Measurements from ENCODE around the gene GAL3ST2. TPM values are rescaled to one million over a fixed set of nuclear protein-coding genes. Genes with fewer than 3 reads are reported as not detected.
A peak's percentile ranks its signal among the peaks of the same experiment; 100 is the strongest.

GAL3ST2 gene
- polyA plus RNA-seq, 3 donors: 0.43 to 0.88 (median 0.77) TPM

DNA sequence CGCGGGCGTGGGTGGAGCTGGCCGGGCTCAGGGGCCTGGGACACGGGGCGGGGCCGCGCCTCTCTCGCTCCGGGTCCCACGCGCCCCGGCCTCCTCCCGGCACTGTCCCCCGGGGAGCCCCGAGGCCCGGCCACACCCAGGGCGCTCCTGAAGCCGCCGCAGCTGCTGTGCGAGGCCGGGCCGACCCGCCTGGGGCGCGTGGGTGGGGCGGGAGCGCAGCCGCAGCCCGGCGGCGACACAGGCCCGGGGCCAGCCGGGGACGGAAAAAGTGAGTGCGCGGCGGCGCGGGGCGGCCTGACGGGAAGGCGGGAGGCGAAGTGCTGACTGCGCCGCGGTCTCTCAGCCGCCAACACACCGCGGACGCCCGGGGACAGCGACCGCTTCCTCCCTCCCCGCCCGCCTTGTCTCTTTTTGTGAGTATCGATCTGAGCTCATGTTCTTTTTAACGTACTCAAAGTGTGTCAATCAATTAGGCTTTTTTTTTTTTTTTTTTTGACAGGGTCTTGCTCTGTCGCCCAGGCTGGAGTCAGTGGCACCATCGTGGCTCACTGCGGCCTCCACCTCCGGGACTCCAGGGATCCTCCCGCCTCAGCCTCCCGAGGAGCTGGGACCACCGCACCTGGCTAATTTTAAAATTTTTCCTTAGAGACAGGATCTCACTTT, 67.6 kb downstream of the GAL3ST2 start:
- DNase-seq: peak; percentile 56

DNA sequence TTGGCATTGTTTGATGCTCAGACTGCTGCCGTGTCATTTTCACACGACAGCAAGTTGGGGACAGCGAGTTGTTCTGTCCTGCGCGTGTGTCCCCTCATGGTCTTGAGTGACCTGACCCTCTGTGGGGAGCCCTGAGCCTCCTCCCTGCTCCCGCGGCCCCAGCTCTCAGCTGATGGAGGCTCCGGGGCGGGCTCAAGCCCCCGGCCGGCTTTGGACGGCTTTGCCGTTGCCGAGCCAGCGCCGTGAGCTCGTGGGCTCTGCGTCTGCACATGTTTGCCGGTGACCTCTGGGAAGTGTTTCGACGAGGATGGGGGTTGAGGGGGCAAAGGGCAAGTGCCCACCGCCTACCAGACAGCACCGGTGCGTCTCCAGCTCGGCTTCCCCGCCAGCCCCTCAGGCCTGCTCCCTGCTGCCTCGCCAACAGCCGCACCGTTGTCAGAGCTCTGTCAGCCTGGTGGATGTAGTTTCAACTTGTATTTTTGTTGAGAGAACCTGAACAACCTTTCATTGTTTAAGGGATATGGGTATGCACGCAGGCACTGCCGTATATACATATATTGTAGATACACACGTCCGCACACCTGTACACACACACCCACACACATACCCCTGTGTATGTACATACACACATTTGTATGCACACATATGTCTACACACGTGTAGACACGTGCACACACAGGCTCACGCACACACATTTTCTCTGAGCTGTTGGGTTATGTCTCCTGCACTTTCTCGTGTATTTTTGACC, 68.4 kb downstream of the GAL3ST2 start:
- no peak for DNase-seq

DNA sequence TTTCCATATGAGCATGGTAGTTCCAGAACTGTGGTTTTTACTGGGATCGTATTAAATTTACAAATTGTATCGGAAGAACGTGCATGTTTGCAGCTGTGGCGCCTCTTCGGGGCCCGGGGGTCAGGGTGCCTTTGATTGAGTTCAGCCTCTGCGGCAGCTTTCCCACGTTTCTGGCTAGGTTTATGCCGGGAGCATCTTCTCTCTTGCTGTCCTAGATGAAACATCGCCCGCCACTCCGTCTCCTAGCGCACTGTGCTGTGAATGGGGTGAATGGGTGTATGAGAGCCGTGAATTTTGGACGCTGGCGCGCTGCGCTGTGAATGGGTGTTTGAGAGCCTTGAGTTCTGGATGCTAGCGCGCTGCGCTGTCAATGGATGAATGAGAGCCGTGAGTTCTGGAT, 69.8 kb downstream of the GAL3ST2 start:
- no peak for DNase-seq

DNA sequence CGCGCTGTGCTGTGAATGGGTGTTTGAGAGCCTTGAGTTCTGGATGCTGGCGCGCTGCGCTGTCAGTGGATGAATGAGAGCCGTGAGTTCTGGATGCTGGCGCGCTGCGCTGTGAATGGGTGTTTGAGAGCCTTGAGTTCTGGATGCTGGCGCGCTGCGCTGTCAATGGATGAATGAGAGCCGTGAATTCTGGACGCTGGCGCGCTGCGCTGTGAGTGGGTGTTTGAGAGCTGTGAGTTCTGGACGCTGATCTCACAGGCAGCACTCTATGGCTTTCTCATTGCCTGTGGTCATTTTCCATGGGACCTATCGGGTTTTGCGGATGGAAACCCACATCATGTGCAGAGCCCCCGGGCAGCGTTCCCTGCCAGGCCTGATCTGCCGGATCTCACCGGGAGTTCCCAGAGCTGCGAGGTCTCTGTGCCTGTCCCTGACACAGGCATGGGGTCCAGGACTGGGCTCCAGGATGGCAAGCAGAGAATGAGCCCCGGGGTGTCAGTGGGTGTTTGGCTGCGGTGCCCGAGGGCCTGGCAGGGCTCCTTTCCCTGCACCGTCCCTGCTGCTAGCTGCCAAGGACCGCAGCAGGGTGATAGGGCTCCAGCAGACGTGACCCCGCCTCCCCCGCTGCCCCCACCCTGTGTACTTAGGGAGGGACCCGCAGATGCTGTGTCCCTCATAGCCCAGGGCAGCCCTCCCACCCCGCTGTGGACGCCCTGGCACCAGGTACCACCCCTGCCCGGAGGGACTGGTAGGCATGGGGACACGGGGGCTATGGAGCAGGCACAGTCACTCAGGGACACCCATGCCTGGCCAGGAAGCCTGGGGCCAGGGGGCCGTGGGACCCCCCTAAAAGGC, 72.4 kb downstream of the GAL3ST2 start:
- no peak for DNase-seq

DNA sequence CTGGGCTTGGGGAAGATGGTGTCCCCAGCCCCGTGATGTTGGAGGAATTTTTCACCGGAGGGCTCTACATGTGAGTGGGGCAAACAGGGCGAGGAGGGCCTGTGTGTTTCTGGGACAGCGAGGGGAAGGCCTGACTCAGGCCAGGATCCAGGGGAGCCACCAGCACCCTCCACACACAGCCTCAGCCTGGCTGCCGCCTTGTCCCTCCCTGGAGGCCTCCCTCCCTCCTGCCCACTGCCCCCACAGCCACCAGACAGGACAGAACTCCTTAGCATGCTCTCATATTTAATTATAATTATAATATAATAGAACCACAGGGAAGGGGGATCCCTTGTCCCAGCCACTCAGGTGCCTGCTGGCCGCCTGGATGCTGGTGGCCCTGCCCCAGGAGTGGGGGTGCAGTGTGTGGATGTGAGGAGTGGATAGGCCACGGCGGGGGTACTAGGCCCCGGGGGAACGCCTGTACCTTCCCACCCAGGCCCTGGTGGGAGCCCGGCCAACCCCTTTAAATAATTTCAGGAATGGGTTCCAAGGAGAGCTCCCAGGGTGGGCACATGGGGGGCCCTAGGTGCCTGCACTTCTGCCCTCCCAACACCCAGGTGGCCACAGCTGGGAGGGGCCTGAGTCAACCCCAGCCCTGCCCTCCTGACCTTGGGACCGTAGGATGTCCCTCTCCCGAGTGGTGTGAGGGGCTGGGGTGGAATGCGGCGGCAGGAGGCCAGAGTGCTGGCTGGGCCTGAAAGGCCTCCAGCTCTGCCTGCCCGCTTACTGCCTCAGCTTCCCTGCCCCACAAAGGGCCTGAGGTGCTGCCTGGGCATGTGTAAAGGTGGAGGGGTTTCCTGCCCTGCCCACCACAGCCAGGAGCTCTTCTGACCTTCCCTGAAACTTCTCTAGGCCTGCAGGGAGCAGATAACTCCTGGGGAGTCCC, 73.3 kb downstream of the GAL3ST2 start:
- DNase-seq: no peak

DNA sequence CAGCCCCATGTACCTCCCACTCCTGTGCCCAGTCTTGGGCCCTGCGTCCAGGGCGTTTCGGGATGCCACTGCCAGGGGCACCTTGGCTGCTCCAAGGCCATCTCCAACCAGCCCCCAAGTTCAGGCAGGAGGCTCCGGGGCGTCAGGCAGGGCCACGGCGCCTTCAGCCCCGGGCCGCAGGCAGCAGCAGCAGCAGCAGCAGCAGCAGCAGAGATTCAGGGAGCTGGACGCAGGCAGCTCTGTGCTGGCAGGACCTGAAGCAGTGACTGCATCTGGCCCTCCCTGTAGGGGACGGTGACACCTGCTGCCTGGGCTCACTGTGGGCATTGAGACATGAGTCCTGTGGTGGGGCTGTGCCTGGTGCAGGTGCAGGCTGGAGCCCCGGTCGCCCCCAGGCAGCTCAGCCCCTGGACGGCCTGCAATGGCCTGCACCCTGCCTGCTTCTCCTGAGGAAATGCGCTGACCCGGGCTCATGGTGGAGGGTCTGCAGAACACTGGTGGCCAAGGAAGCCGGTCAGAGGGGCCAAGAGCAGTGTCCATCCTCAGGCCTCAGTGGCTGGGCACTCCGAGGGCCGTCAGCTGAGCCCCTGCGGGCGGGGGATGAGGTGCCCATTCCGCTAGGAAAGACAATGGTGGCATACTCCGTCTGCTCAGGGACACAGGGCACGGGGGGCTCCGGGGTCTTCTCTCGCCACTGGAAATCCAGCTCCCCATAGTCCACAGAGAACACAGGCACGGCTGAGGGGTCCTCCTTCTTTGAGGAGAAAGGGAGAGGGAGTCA, 74.1 kb downstream of the GAL3ST2 start:
- DNase-seq: no peak

DNA sequence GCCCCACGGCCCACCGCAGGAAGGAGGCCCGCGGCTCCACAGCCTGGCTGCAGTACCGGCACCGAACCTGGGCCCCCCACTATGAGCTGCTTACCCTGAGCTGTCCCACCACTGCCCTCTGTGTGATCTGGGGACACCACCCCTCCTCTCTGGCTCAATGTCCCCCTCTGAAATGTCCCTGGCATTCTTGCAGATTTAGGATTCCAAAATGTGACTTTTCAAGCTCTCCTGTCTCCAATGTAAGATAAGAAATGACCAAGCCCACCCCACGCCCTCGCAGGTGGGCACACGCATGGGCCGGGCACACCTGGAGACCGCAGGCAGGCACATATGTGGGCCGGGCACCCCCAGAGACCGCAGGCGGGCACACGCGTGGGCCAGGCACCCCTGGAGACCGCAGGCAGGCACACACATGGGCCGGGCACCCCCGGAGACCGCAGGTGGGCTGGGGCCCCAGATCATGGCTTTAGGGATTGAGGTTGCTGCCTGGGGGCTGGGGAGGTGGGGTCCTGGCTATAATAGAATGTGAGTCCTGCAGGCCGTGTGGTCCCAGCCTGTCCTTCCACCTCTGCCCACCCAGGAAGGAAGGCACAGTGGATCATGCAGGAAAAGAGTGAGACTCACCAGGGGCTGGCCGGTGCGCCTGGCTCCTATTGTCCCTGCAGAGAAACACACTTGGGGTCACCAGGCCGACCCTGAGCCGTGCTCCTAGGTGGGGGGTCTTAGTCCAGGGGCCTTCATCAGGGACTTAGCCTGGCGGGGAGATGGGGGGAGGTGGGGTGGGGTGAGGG, 74.9 kb downstream of the GAL3ST2 start:
- DNase-seq: no peak

DNA sequence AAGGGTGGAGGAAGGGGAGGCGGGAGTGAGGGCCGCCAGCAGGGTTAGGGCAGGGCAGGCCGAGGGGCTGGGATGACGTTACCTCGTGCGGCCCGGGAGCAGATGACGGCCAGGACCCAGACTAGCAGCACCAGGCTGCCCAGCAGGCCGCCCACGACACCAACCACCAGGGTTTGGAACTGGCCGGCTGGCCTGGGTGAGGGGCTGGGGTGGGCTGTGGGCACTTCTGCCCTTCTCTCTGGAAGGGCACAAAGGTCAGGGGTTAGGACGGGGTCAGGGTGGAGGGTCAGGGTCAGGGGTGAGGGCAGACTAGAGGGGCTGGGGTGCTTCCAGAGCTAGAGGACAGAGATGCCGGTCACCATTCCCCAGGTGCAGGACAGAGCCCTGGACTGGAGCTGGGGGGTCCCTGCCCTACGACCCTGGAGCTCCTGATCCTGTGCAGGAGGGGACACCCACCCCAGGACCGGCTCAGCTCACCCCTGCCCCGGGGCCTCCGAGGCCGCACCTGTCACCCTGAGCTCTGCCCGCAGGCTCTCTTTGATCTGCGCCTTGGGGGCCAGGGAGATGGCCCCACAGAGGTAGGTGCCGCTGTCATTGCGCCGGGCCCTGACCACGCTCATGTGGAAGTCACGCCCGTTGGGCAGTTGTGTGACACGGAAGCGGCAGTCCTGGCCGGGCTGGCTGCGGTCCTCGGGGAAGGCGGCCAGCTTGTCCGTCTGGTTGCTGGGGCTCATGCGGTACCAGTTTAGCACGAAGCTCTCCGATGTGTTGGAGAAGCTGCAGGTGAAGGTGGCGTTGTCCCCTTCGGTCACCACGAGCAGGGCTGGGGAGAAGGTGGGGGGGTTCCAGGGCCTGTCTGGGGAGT, 75.7 kb downstream of the GAL3ST2 start:
- no peak for DNase-seq

DNA sequence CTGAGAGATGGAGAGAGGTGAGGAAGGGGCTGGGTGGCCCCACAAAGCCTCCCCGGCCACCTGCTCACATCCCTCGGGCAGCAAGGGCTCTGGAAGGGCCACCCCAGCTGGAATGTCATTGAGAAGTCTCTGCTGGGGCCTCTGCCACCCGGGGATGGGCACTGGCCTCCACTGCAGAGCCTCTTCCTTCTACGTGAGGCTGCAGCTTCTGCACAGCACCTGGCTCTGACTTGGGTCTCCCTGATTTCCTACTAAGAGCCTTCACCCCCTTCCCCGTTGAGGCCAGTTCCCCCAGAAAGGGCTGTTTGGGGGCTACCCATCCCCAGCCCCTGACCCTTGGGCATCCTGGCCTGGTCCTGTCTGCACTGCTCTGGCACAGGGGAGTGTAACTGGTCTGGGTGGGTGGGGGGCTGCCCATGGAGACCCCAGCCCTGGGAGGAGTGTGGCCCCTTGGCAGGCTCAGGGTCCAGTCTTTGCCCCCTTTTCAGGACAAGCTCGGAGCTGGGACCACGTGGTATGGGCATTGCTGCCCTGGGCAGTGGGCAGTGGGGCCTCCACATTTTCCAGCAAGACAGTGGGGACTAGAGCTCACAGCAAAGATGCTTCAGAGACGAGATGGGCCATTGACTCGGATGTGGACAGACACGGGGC, 76.5 kb downstream of the GAL3ST2 start:
- DNase-seq: no peak

Other genes starting within 250 kb of the GAL3ST2 start
- gene BOK, start 218.1 kb upstream of the GAL3ST2 start, polyA plus RNA-seq (ENCODE audit: insufficient read length in 3 of 3): 10 to 100 TPM; 24.7 to 29.9 (median 28.4) TPM
- 10 to 100 TPM; 59.2 to 74.3 (median 68.4) TPM for gene THAP4, start 139.7 kb upstream of the GAL3ST2 start, polyA plus RNA-seq (ENCODE audit: insufficient read length in 3 of 3)
- 100 to 1,000 TPM in 2 of 3 donors, 10 to 100 TPM in 1; 83.8 to 106 (median 103) TPM for gene ATG4B, start 139.1 kb upstream of the GAL3ST2 start, polyA plus RNA-seq (ENCODE audit: insufficient read length in 3 of 3)
- 10 to 100 TPM; 45.7 to 49.5 (median 47.5) TPM for gene DTYMK, start 90.0 kb upstream of the GAL3ST2 start, polyA plus RNA-seq (ENCODE audit: insufficient read length in 3 of 3)
- 10 to 100 TPM; 39.2 to 49.4 (median 49.4) TPM for gene ING5, start 74.8 kb upstream of the GAL3ST2 start, polyA plus RNA-seq (ENCODE audit: insufficient read length in 3 of 3)
- gene D2HGDH, start 42.2 kb upstream of the GAL3ST2 start, polyA plus RNA-seq (ENCODE audit: insufficient read length in 3 of 3): 10 to 100 TPM; 43.0 to 81.1 (median 62.5) TPM
- 1 to 10 TPM; 1.9 to 2.5 (median 2.5) TPM for gene NEU4, start 32.4 kb downstream of the GAL3ST2 start, polyA plus RNA-seq (ENCODE audit: insufficient read length in 3 of 3)
- under 1 TPM; 0.11 to 0.59 (median 0.21) TPM for gene PDCD1, start 82.1 kb downstream of the GAL3ST2 start, polyA plus RNA-seq (ENCODE audit: insufficient read length in 3 of 3)
- gene RTP5, start 92.9 kb downstream of the GAL3ST2 start, polyA plus RNA-seq (ENCODE audit: insufficient read length in 3 of 3): under 1 TPM in 1 of 3 donors, not detected in 2; 0.09 TPM